K562 (cell line): ENCODE measurements around the gene OR4D9. TPM values are rescaled to one million over a fixed set of nuclear protein-coding genes. Genes with fewer than 3 reads are reported as not detected.

Source experiments
- ATAC-seq: fragments of 200-7000 bp; cut with Tn5 transposase; 3 replicates; pipeline ENCODE4 v1.9.1; 2020; ENCODE audit warnings: moderate library complexity
- BruUV-seq: library from RNA; stranded (reverse); fragments of 400-500 nt; replicated peaks from 2 replicates; lab custom pipeline; 2021; lab: Mats Ljungman, UMichigan
- CTCF ChIA-PET: fragments of 300-600 bp; formaldehyde crosslinking; extraction: SDS; loops from one replicate; lab custom pipeline; 2021; ENCODE audit warnings: low intra/inter-chr PET ratio; lab: Yijun Ruan, JAX
- POLR2A ChIA-PET: fragments of 300-600, 350-650 bp; sonication (Branson Sonifier 250); formaldehyde crosslinking; extraction: SDS; loops from one replicate; lab custom pipeline; 2021; ENCODE audit warnings: antibody characterized with exemption, inconsistent platforms; lab: Yijun Ruan, JAX
- DNase-seq, 4 experiments: peaks; one replicate each; pipeline versions ENCODE4 v3.0.0 to v3.0.0-alpha.2; 2011 to 2018; ENCODE audit warnings: low spot score in 3 of 4, mixed read lengths in 3 of 4; ENCODE audit errors: extremely low read depth in 1 of 4
- FAIRE-seq: peaks from 2 replicates; lab custom pipeline; 2011; peaks lifted over from hg19 to GRCh38; lab: Jason Lieb, UNC
- H2AFZ ChIP-seq: 2 replicates; pipeline ENCODE4 v1.6.0; 2011; ENCODE audit warnings: low read depth, low read length, control low read depth, inconsistent platforms
- H3K27ac ChIP-seq: fragments of 200-600 bp; 3 replicates; pipeline ENCODE4 v1.8.0; 2011; ENCODE audit warnings: low read depth, mild to moderate bottlenecking, control low read depth, inconsistent platforms, low read length, moderate library complexity, mixed read lengths; ENCODE audit errors: extremely low read depth
- H3K27me3 ChIP-seq, 2 experiments: fragments of 300-600 bp in 1 of 2; 2 replicates in 1 of 2; 3 replicates in 1 of 2; pipeline versions ENCODE4 v1.6.0 to v1.8.0; 2011; ENCODE audit warnings: inconsistent platforms in 2 of 2, low read length in 2 of 2, mild to moderate bottlenecking in 1 of 2, mixed read lengths in 1 of 2, moderate library complexity in 1 of 2; ENCODE audit not compliant: control insufficient read depth in 2 of 2, insufficient read depth in 2 of 2
- H3K36me3 ChIP-seq: fragments of 300-600 bp; 3 replicates; pipeline ENCODE4 v1.8.0; 2011; ENCODE audit warnings: mild to moderate bottlenecking, low read length, inconsistent platforms; ENCODE audit not compliant: control insufficient read depth, insufficient read depth
- H3K4me1 ChIP-seq, 2 experiments: fragments of 200-600 bp in 1 of 2; replicated peaks in 1 of 2; 2 replicates in 1 of 2; 3 replicates in 1 of 2; pipeline versions ENCODE4 v1.5.1 to v1.8.0; 2011; ENCODE audit warnings: inconsistent platforms in 2 of 2, low read length in 2 of 2, mild to moderate bottlenecking in 1 of 2, mixed read lengths in 1 of 2, moderate library complexity in 1 of 2; ENCODE audit not compliant: control insufficient read depth in 2 of 2, insufficient read depth in 2 of 2
- H3K4me2 ChIP-seq: 2 replicates; pipeline ENCODE4 v1.6.1; 2011; ENCODE audit warnings: low read length, control low read depth, inconsistent platforms, mixed read lengths; ENCODE audit not compliant: insufficient read depth
- H3K4me3 ChIP-seq: fragments of 200-600 bp; sonication (generic), shearing (Covaris generic); 2 replicates; pipeline ENCODE4 v1.5.1; 2016; ENCODE audit warnings: control low read depth, inconsistent platforms
- H3K79me2 ChIP-seq: fragments of 200-600 bp; 3 replicates; pipeline ENCODE4 v1.8.0; 2011; ENCODE audit warnings: low read length, inconsistent platforms; ENCODE audit not compliant: control insufficient read depth, insufficient read depth
- H3K9ac ChIP-seq, 2 experiments: 2 replicates each; pipeline versions ENCODE4 v1.6.0 to v1.6.1; 2011; ENCODE audit warnings: low read depth in 2 of 2, low read length in 2 of 2, control low read depth in 1 of 2, inconsistent platforms in 1 of 2, mild to moderate bottlenecking in 1 of 2, mixed read lengths in 1 of 2; ENCODE audit not compliant: insufficient read depth in 1 of 2
- H3K9me1 ChIP-seq: one replicate; pipeline ENCODE4 v1.6.0; 2011; ENCODE audit warnings: inconsistent platforms, mild to moderate bottlenecking, low read length, moderate library complexity; ENCODE audit not compliant: control insufficient read depth, insufficient read depth
- H3K9me3 ChIP-seq: replicated peaks from 2 replicates; pipeline ENCODE4 v1.5.1; 2011; ENCODE audit warnings: low read depth, low read length, inconsistent platforms; ENCODE audit not compliant: control insufficient read depth, insufficient read depth
- H4K20me1 ChIP-seq: replicated peaks from 2 replicates; pipeline ENCODE4 v1.6.1; 2011; ENCODE audit warnings: low read length, inconsistent platforms, mixed read lengths; ENCODE audit not compliant: control insufficient read depth, insufficient read depth
- HNRNPL ChIP-seq: fragments of 200-400 bp; formaldehyde crosslinking; IDR thresholded peaks from 2 replicates; pipeline ENCODE4 v1.6.1; 2017; ENCODE audit warnings: low read depth, mild to moderate bottlenecking, low read length
- MYBL2 ChIP-seq, 2 experiments: fragments of 450-650 bp in 1 of 2; sonication (generic) in 1 of 2; formaldehyde crosslinking in 1 of 2; IDR thresholded peaks; 2 replicates each; pipeline versions ENCODE4 v1.6.1 to v1.8.1; 2017 to 2022; ENCODE audit warnings: borderline replicate concordance in 1 of 2, inconsistent platforms in 1 of 2, low read depth in 1 of 2, mild to moderate bottlenecking in 1 of 2, missing genetic modification reagents in 1 of 2, moderate library complexity in 1 of 2
- PHTF2 ChIP-seq: fragments of 250-450 bp; sonication (Bioruptor Pico); IDR thresholded peaks from 2 replicates; pipeline ENCODE4 v1.5.0; 2021; ENCODE audit warnings: mild to moderate bottlenecking
- RAD21 ChIP-seq, 2 experiments: fragments of 250-450 bp in 1 of 2; fragments of 450-650 bp in 1 of 2; sonication (Bioruptor Pico) in 1 of 2; formaldehyde crosslinking in 1 of 2; IDR thresholded peaks in 1 of 2; conservative IDR thresholded peaks in 1 of 2; 2 replicates each; pipeline versions ENCODE4 v1.4.0 to v1.8.0; 2020 to 2022; ENCODE audit warnings: mild to moderate bottlenecking in 2 of 2, moderate library complexity in 1 of 2
- SMAD1 ChIP-seq: fragments of 150-350 bp; IDR thresholded peaks from 2 replicates; pipeline ENCODE4 v1.6.1; 2014; ENCODE audit warnings: low read length, low read depth; ENCODE audit not compliant: partially characterized antibody
- TCF7 ChIP-seq: sonication (generic); IDR thresholded peaks from 2 replicates; pipeline ENCODE4 v1.6.1; 2016; ENCODE audit warnings: antibody characterized with exemption, borderline replicate concordance
- ZNF77 ChIP-seq: fragments of 250-450 bp; sonication (Bioruptor Pico); IDR thresholded peaks from 2 replicates; pipeline ENCODE4 v1.5.0; 2020
- WGBS: fragments of 100-300 bp; shearing (Covaris generic); methylation state at CpG from one replicate; pipeline ENCODE4 v1.1.6; 2016; ENCODE audit warnings: low coverage, mixed read lengths; ENCODE audit not compliant: insufficient coverage; ENCODE audit errors: missing lambda C conversion rate; 5-methylcytosine and 5-hydroxymethylcytosine counted together
- in situ Hi-C: fragments of 300-500 bp; cut with MboI; formaldehyde crosslinking; loops from 4 replicates; pipeline ENCODE4 v1.15.0; 2018; ENCODE audit warnings: inconsistent platforms, mixed read lengths
- intact Hi-C: fragments of 100-400 bp; cut with micrococcal nuclease; formaldehyde crosslinking; loops from 2 replicates; pipeline ENCODE4 v1.14.2; 2022
- polyA plus RNA-seq, 8 experiments: library from polyadenylated mRNA; depleted of rRNA in 4 of 8; stranded (reverse) in 5 of 8; unstranded in 3 of 8; fragments of >200 nt; fragmentation: Nextera tagmentation in 2 of 8; fragmentation: Illumina TruSeq in 1 of 8; extraction: Ambion mirVana in 2 of 8; extraction: Trizol in 1 of 8; gene quantifications; 2 replicates each; pipeline versions ENCODE4 v1.2.1 to v1.2.3, GENCODE V29; 2011 to 2014; ENCODE audit warnings: inconsistent platforms in 1 of 8, missing spikeins in 1 of 8
- total RNA-seq, 7 experiments: library from RNA; depleted of rRNA in 6 of 7; stranded (reverse); fragments of >200 nt in 6 of 7; fragmentation: Illumina TruSeq in 2 of 7; extraction: Trizol in 2 of 7; gene quantifications; 2 replicates each; pipeline versions ENCODE4 v1.2.1 to v1.2.3, GENCODE V29; 2011 to 2021; ENCODE audit warnings: low replicate concordance in 1 of 7
- TF ChIP-seq, protein P1 (sequence below): sonication (generic); formaldehyde crosslinking; IDR thresholded peaks from 2 replicates; pipeline ENCODE4 v1.8.0; 2022; ENCODE audit warnings: mild to moderate bottlenecking, missing genetic modification reagents
- TF ChIP-seq, protein P2 (sequence below), 3 experiments: IDR thresholded peaks in 2 of 3; conservative IDR thresholded peaks in 1 of 3; 2 replicates each; pipeline ENCODE4 v1.5.1; 2011 to 2012; ENCODE audit warnings: low read length in 3 of 3, mild to moderate bottlenecking in 3 of 3, control low read depth in 2 of 3, improper control_type of control experiment in 1 of 3, inconsistent platforms in 1 of 3, low read depth in 1 of 3, mixed read lengths in 1 of 3, moderate library complexity in 1 of 3; ENCODE audit not compliant: insufficient read depth in 2 of 3
- TF ChIP-seq, protein P3 (sequence below): fragments of 450-650 bp; IDR thresholded peaks from 2 replicates; pipeline ENCODE4 v1.6.1; 2016; ENCODE audit warnings: low read depth, mild to moderate bottlenecking, moderate library complexity
- TF ChIP-seq, protein P4 (sequence below): sonication (generic); formaldehyde crosslinking; IDR thresholded peaks from 2 replicates; pipeline ENCODE4 v1.8.0; 2022; ENCODE audit warnings: missing genetic modification reagents, mild to moderate bottlenecking, borderline replicate concordance

OR4D9 gene
- total and polyA plus RNA-seq, 9 of the 15 experiments (the other 6 are each of a cell fraction or from before 2014, with no cell fraction given) = not detected

DNA sequence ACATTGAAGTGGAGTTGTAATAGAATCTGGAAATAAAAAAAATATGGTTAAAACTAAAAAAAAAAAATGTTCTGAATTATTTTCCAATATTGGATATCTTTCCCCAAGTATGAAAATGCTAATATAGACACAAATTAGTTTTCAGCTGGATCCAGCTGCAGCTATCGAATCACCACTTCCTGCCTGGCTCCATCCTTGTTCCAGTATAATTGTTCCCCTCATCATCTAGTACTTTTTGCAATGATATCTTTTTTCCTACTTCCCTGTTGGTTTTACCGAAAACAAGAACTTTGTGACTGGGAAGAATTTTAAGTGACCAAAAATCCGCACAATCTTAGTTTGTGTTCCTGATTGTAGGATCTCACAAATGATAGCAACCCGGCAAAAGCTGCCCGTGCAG lies 9.4 kb downstream of the OR4D9 start (continued):
- TF ChIP-seq MYBL2 (IDR thresholded peaks at IDR 0.05; ENCODE audit: low read depth) (no peak), MYBL2 (CRISPR knock-in tag; IDR thresholded peaks at IDR 0.05; ENCODE audit: borderline replicate concordance) (no peak), PHTF2 (CRISPR knock-in tag) (no peak), TCF7 (no peak)

DNA sequence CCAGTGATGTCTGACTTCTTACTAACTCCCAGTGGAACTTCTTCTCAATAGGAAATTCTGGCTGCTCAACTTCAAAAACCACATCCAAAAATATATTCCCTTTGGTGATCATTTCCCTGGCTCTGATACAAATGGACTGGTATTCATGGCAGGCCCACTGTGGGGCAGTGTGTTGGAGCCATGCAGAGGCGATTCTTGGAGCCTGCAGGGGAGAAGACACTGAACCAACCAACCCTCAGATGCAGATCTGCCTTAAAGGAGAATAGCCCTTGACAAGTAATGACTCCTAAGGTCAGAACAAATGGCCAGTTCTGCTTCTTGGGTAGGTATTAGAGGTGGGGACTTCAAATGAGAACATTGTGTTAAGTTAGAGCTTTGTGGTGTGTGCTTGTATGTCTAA lies 12.2 kb downstream of the OR4D9 start:
- TF ChIP-seq, protein P1, sequence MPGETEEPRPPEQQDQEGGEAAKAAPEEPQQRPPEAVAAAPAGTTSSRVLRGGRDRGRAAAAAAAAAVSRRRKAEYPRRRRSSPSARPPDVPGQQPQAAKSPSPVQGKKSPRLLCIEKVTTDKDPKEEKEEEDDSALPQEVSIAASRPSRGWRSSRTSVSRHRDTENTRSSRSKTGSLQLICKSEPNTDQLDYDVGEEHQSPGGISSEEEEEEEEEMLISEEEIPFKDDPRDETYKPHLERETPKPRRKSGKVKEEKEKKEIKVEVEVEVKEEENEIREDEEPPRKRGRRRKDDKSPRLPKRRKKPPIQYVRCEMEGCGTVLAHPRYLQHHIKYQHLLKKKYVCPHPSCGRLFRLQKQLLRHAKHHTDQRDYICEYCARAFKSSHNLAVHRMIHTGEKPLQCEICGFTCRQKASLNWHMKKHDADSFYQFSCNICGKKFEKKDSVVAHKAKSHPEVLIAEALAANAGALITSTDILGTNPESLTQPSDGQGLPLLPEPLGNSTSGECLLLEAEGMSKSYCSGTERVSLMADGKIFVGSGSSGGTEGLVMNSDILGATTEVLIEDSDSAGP = peak; percentile 65
- TF ChIP-seq RAD21 (CRISPR knock-in tag; conservative IDR thresholded peaks at IDR 0.05 in 1 of 2, IDR thresholded peaks at IDR 0.05 in 1 of 2) (peak; percentile 26 to 38; a peak in 2 of 4 replicates), HNRNPL (no peak), ZNF77 (CRISPR knock-in tag) (no peak), SMAD1 (no peak)
- TF ChIP-seq, protein P2, sequence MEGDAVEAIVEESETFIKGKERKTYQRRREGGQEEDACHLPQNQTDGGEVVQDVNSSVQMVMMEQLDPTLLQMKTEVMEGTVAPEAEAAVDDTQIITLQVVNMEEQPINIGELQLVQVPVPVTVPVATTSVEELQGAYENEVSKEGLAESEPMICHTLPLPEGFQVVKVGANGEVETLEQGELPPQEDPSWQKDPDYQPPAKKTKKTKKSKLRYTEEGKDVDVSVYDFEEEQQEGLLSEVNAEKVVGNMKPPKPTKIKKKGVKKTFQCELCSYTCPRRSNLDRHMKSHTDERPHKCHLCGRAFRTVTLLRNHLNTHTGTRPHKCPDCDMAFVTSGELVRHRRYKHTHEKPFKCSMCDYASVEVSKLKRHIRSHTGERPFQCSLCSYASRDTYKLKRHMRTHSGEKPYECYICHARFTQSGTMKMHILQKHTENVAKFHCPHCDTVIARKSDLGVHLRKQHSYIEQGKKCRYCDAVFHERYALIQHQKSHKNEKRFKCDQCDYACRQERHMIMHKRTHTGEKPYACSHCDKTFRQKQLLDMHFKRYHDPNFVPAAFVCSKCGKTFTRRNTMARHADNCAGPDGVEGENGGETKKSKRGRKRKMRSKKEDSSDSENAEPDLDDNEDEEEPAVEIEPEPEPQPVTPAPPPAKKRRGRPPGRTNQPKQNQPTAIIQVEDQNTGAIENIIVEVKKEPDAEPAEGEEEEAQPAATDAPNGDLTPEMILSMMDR (IDR thresholded peaks at IDR 0.05 in 2 of 3, conservative IDR thresholded peaks at IDR 0.05 in 1 of 3; ENCODE audit: insufficient read depth in 2 of 3, low read depth in 1 of 3, low read length in 3 of 3) = peak; percentile 42 to 44 (median 43)
- TF ChIP-seq, protein P3, sequence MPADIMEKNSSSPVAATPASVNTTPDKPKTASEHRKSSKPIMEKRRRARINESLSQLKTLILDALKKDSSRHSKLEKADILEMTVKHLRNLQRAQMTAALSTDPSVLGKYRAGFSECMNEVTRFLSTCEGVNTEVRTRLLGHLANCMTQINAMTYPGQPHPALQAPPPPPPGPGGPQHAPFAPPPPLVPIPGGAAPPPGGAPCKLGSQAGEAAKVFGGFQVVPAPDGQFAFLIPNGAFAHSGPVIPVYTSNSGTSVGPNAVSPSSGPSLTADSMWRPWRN = no peak
- TF ChIP-seq, protein P4, sequence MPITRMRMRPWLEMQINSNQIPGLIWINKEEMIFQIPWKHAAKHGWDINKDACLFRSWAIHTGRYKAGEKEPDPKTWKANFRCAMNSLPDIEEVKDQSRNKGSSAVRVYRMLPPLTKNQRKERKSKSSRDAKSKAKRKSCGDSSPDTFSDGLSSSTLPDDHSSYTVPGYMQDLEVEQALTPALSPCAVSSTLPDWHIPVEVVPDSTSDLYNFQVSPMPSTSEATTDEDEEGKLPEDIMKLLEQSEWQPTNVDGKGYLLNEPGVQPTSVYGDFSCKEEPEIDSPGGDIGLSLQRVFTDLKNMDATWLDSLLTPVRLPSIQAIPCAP (CRISPR knock-in tag) = no peak
- in situ Hi-C loops = no loop called here
- FAIRE-seq (peak; percentile 84), DNase-seq (peak in 1 of 4 experiments; percentile 25), ATAC-seq (peak; percentile 93)
- no peak overlapping the region for H3K9ac ChIP-seq
- no peaks in the 10 kb centered on the region for H3K9me1 ChIP-seq
- H3K9me3 ChIP-seq = no peaks in the 10 kb centered on the region
- H3K36me3 ChIP-seq = no peaks in the 10 kb centered on the region
- WGBS = 0% methylated on average over 1 of the region's 1 CpG
- no peak overlapping the region for H3K27ac ChIP-seq
- no peaks in the 10 kb centered on the region for H3K79me2 ChIP-seq
- no peaks in the 10 kb centered on the region for H3K4me1 ChIP-seq
- no peak overlapping the region for H2AFZ ChIP-seq
- POLR2A ChIA-PET = no interaction called here
- BruUV-seq = no TSS peak
- no peak overlapping the region for H3K4me2 ChIP-seq
- intact Hi-C loops = no loop called here
- H3K27me3 ChIP-seq = no peaks in the 10 kb centered on the region
- no peak overlapping the region for H3K4me3 ChIP-seq
- H4K20me1 ChIP-seq = no peaks in the 10 kb centered on the region
- CTCF ChIA-PET = no interaction called here
